ENCODE data around the gene RPIA.
"Not testable (repeated sequence)": the region's sequence is repeated elsewhere in the genome, so short reads cannot be mapped to it uniquely, and the experiment has no call there.

Gene RPIA

GRCh38 chr2:88735133-88735532, 43.7 kb downstream of the RPIA start:
- peak in 27 of 51 donors; percentile 2 to 58 (median 22) for DNase-seq

GRCh38 chr2:88735853-88736252, 44.4 kb downstream of the RPIA start:
- no peak for DNase-seq

DNA sequence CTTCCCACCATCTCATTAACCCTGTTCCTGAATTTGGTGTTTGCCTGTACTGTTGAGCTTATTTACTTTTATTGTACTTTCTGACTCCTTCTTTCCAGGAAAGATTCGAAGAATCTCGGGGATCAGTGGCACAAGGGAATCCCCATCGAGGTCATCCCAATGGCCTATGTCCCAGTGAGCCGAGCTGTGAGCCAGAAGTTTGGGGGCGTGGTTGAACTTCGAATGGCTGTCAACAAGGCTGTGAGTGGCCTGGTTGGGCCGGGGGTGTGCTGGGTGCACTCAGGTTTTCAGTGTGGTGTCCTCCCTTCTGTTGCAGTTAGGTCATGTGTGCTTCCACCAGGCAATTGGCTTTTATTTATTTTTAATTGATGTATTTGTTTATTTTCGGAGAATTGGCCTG, 45.0 kb downstream of the RPIA start:
- DNase-seq: no peak

DNA sequence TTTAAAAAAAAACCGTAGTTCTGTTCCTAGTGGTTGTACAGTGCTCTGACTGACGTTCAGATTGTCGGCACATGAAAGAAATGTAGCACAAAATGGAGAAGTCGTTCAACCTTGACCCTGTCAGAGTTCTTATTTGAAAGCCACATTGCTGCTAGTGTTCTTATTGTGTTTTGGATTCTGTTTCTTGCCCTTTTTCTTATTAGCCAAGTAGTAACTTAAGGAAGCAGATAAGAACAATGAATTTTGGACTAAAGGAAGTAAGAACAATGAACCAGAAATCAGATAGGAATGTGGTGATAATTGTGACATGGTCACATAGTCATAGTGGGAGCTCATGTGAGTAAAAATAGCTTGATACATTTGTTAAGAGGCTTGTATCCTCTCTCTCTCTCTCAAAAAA, 45.9 kb downstream of the RPIA start:
- no peak for DNase-seq

- no peak for DNase-seq
Observed at GRCh38 chr2:88738271-88738670, 46.8 kb downstream of the RPIA start.

GRCh38 chr2:88739985-88740600, 48.6 kb downstream of the RPIA start:
- peak in 31 of 51 donors; percentile 4 to 67 (median 43) for DNase-seq

DNA sequence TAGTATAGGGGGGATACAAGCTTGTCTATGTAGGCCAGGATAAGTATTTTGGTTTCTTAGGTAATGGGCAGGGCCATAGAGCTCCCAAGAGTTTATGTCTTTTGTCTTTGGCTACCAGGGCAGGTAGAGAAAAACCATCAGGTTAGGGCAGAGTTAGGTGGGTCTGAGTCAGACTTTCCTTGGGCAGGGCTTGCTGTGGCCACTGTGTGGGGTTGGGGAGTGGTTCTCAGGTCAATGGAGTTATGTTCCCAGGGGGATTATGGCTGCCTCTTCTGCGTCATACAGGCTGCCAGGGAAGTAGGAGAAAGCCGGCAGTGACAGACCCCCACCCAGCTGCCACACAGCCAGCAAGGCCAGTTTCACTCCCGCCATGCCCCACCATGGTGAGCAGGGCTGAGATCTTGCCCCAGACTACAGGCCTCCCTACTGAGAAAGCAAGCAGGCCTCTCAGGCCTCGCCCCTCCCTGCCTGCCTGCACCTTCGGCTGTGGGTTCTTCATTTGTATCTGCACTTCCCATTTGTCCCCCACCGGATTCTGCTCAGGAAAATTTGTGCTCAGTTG, 55.5 kb downstream of the RPIA start:
- no peak for DNase-seq

DNA sequence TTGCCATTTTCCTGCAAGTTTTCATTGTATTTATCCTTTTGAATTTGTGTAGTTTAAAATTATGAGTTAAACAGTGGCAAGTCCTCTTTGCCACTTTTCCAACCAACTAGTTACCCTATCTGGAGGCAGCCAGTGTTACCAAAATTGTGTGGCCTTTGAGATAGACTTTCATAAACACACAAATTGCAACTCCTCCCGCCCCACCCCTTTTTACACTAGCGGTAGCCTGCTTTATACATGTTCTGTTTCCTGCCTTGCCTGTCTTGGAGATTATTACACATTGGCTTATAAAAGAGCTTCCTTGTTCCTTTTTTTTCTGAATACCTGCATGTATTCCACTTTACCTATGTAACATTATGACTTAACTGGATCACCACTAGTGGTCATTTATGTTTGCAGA, 56.5 kb downstream of the RPIA start:
- no peak for DNase-seq

GRCh38 chr2:88751768-88752167, 60.3 kb downstream of the RPIA start:
- DNase-seq: no peak

GRCh38 chr2:88753833-88754584, 62.5 kb downstream of the RPIA start:
- no peak for DNase-seq

GRCh38 chr2:88754585-88755320, 63.3 kb downstream of the RPIA start:
- no peak for DNase-seq

- DNase-seq: no peak
Observed at GRCh38 chr2:88755836-88756235, 64.4 kb downstream of the RPIA start.

- no peak for DNase-seq
Observed at GRCh38 chr2:88757025-88757424, 65.6 kb downstream of the RPIA start.

DNA sequence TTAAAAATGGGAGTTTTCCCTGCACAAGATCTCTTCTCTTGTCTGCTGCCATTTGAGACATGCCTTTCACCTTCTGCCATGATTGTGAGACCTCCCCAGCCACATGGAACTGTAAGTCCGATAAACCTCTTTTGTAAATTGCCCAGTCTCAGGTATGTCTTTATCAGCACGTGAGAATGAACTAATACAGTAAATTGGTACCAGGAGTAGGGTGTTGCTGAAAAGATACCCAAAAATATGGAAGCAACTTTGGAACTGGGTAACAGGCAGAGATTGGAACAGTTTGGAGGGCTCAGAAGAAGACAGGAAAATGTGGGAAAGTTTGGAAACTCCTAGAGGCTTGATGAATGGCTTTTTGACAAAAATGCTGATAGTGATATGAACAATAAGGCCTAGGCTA, 67.2 kb downstream of the RPIA start:
- DNase-seq: not testable (repeated sequence)

DNA sequence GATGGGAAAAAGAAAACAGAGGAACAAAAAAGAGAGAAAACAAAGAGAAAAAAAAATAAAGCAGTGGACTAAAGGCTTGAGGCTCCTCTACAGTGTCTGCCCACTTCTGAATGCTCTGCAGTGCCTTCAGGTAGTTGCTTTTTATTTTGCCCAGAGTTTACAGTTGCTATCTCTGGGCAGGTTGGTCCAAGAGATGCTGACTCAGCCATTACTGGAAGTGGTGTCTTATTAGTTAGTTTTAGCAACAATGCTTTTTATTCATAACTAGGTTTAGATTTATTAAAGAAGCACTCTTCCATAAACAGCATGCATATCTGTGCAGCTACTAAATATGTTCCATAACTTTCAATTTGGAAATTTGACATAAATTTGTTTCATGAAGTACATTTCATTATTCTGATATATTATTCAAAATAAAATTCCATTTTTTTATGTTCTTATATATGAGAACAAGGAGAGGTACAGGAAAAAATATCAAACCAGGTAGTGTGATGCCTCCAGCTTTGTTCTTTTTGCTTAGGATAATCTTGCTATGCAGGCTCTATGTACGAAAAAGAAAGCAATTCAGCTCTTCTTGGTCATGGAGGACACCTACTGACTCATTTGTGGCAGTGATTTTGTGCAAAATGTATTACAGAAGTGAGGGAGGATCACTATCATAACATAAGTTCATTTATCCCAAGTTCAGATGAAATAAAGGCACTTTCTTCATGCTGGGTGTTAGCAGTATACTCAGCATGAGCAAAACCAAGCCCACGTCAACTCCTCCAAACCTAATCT, 69.5 kb downstream of the RPIA start:
- DNase-seq: no peak

DNA sequence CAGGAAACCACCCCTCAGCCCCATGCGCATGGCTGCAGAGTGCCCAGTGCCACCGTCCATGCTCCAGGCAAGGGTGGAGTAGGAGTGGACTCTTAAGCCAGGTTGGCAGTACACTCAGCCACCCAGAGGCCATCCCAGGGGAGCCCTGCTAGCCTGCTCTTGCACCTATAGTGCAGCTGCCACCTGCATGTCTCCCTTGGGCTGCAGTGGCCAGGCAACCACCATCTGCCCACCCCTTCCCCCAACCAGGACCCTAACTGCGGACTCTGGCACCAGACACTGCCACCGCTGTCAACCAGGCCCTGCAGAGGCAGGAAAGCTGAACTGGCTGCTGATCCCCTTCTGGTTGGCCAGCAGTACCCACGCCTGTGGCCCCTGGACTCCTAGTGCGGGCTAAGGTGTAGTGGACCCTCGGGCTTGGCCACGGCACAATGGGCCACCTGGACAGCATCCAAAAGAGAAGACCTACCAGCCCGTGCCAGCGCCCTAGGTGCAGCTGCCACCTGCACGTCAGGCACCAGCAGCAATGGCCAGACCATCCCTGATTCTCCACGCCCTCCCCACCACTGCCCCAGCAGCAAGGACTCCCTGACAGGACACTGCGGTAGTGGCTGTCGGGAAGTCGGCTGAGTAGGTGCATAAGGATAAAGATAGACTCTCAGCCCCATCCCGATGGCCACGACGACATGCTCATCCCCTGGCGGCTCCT, 72.8 kb downstream of the RPIA start:
- no peak for DNase-seq

DNA sequence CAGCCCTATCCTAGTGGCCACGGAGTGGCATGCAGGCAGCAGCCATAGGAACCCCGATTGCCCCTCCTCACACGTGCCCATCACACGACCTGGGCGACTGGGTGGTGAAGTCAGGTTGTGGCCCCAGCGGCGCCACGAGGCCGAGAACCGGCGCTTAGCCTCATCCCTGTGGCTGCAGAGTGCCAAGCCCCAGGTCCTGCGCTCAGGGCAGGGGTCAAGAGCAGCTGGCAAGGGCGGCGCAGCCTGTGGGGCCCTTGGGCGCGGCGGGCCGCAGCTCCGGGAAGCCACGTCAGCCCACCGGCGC, 73.3 kb downstream of the RPIA start:
- no peak for DNase-seq

DNA sequence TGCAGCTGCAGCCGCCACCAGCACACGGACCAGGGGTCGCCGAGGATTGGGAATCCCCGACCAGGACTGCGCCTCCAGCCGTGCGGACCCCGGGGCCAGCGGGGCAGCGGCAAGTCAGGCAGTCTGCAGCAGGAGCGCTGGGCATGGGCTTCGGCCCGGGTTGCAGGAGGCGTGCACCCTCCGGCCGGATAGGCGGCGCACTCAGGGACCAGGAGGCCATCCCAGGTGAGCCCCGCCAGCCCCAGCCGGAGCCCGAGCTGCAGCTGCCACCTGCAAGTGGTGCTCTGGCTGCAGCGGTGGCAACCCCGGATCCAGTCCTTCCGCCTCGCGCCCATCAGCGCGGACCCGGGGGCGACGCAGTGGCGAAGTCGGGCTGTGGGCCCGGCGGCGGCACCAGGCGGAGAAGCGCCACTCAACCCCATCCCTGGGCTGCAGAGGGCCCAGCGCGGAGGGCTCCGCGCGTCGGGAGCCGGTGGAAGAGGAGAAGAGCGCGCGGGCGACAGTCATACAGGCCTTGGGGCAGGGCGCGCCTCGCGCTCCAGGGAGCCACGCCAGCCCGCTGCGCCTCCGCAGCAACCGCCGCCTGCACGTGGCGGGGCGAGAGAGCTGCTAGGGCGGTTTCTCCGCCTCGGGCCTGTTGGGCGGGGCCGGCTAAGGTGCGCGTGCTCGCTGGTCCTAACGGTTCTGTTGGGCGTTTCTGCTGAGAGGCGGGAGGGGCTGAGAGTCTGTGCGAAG, 73.8 kb downstream of the RPIA start:
- peak in 12 of 51 donors; percentile 2 to 45 (median 24) for DNase-seq

- not testable (repeated sequence) for DNase-seq
Observed at GRCh38 chr2:88765889-88766481, 74.5 kb downstream of the RPIA start.

DNA sequence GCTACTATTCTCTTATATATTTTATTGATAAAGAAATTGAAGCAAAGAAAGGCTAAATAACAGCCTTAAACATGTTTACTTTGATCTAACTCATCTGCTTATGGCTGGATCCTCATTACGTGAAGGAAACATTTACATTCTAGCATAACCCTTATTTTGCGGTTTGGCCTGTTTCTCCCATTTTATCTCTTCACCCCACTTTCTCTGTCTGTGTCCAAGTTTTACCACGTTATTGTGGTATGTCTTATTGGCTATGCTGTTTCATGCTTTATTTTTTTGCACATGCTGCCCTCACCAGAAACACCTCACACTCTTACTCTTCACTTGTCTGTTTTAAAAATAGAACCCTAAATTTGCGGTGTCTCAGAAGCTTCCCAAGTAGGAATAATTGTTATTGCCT, 78.5 kb downstream of the RPIA start:
- no peak for DNase-seq
